Mesenchymal stem cell (in vitro differentiated cells and primary cell): ENCODE measurements around the gene POU2F2.

ENCODE experiments used
- DNase-seq: peaks from one replicate; pipeline ENCODE4 v3.0.0-alpha.2; 2013
- H2AFZ ChIP-seq: one replicate; pipeline ENCODE4 v1.6.1; 2013; ENCODE audit warnings: low read depth, mild to moderate bottlenecking, control low read depth, inconsistent platforms, low read length, moderate library complexity
- H2AK5ac ChIP-seq: 2 replicates; pipeline ENCODE4 v1.6.1; 2013; ENCODE audit warnings: low read length, moderate library complexity, mild to moderate bottlenecking, inconsistent platforms; ENCODE audit not compliant: severe bottlenecking
- H2BK120ac ChIP-seq: one replicate; pipeline ENCODE4 v1.6.1; 2013; ENCODE audit warnings: low read depth, mild to moderate bottlenecking, inconsistent platforms, low read length, moderate library complexity
- H2BK12ac ChIP-seq, 2 experiments: one replicate each; pipeline ENCODE4 v1.6.1; 2013; ENCODE audit warnings: inconsistent platforms in 2 of 2, low read length in 2 of 2, mild to moderate bottlenecking in 2 of 2, moderate library complexity in 2 of 2, control low read depth in 1 of 2
- H2BK15ac ChIP-seq: one replicate; pipeline ENCODE4 v1.6.1; 2013; ENCODE audit warnings: mild to moderate bottlenecking, low read depth, inconsistent platforms; ENCODE audit not compliant: poor library complexity, severe bottlenecking
- H2BK5ac ChIP-seq: 2 replicates; pipeline ENCODE4 v1.6.1; 2013; ENCODE audit warnings: low read depth, mild to moderate bottlenecking, low read length, control low read depth, inconsistent platforms; ENCODE audit not compliant: poor library complexity, severe bottlenecking
- H3K14ac ChIP-seq, 2 experiments: one replicate each; pipeline ENCODE4 v1.6.1; 2013; ENCODE audit warnings: inconsistent platforms in 2 of 2, low read length in 2 of 2, control low read depth in 1 of 2, mild to moderate bottlenecking in 1 of 2, moderate library complexity in 1 of 2
- H3K18ac ChIP-seq, 2 experiments: one replicate each; pipeline ENCODE4 v1.6.1; 2013; ENCODE audit warnings: inconsistent platforms in 2 of 2, low read length in 2 of 2, control low read depth in 1 of 2, low read depth in 1 of 2, mild to moderate bottlenecking in 1 of 2
- H3K23ac ChIP-seq, 2 experiments: one replicate each; pipeline ENCODE4 v1.6.1; 2013; ENCODE audit warnings: inconsistent platforms in 2 of 2, low read length in 2 of 2, mild to moderate bottlenecking in 2 of 2, moderate library complexity in 2 of 2, control low read depth in 1 of 2
- H3K27ac ChIP-seq: 2 replicates; pipeline ENCODE4 v1.5.1; 2013; ENCODE audit warnings: mild to moderate bottlenecking, moderate library complexity, low read length, control low read depth, inconsistent platforms; ENCODE audit not compliant: poor library complexity, severe bottlenecking
- H3K27me3 ChIP-seq, 2 experiments: 2 replicates each; pipeline versions ENCODE4 v1.6.1 to v1.7.0; 2013; ENCODE audit warnings: low read length in 2 of 2, mild to moderate bottlenecking in 2 of 2, moderate library complexity in 2 of 2, control low read depth in 1 of 2, inconsistent platforms in 1 of 2; ENCODE audit not compliant: control insufficient read depth in 1 of 2, insufficient read depth in 1 of 2
- H3K36me3 ChIP-seq, 2 experiments: 2 replicates each; pipeline versions ENCODE4 v1.6.1 to v1.7.0; 2013; ENCODE audit warnings: low read length in 2 of 2, control low read depth in 1 of 2, inconsistent platforms in 1 of 2, low read depth in 1 of 2, mild to moderate bottlenecking in 1 of 2; ENCODE audit not compliant: insufficient read depth in 2 of 2, control insufficient read depth in 1 of 2
- H3K4ac ChIP-seq, 2 experiments: one replicate each; pipeline ENCODE4 v1.6.1; 2013; ENCODE audit warnings: inconsistent platforms in 2 of 2, low read length in 2 of 2, mild to moderate bottlenecking in 2 of 2, moderate library complexity in 2 of 2, control low read depth in 1 of 2, low read depth in 1 of 2
- H3K4me1 ChIP-seq: 2 replicates; pipeline ENCODE4 v1.6.1; 2013; ENCODE audit warnings: low read depth, low read length, control low read depth; ENCODE audit not compliant: control insufficient read depth, insufficient read depth
- H3K4me2 ChIP-seq: 2 replicates; pipeline ENCODE4 v1.6.1; 2013; ENCODE audit warnings: low read length, mild to moderate bottlenecking, inconsistent platforms; ENCODE audit not compliant: poor library complexity, severe bottlenecking
- H3K4me3 ChIP-seq, 2 experiments: 2 replicates each; pipeline versions ENCODE4 v1.5.1 to v1.7.0; 2013; ENCODE audit warnings: low read length in 2 of 2, mild to moderate bottlenecking in 2 of 2, control low read depth in 1 of 2, low read depth in 1 of 2; ENCODE audit not compliant: insufficient read depth in 1 of 2
- H3K79me1 ChIP-seq: replicated peaks from 2 replicates; pipeline ENCODE4 v1.6.1; 2013; ENCODE audit warnings: mild to moderate bottlenecking, control low read depth, low read length, inconsistent platforms; ENCODE audit not compliant: poor library complexity, severe bottlenecking
- H3K9ac ChIP-seq: 2 replicates; pipeline ENCODE4 v1.7.0; 2013; ENCODE audit warnings: mild to moderate bottlenecking, low read length, moderate library complexity
- H3K9me3 ChIP-seq: 2 replicates; pipeline ENCODE4 v1.7.0; 2013; ENCODE audit warnings: mild to moderate bottlenecking, low read length; ENCODE audit not compliant: control insufficient read depth
- H4K8ac ChIP-seq: one replicate; pipeline ENCODE4 v1.6.1; 2013; ENCODE audit warnings: inconsistent platforms, mild to moderate bottlenecking, low read length, moderate library complexity
- H4K91ac ChIP-seq: one replicate; pipeline ENCODE4 v1.6.1; 2013; ENCODE audit warnings: mild to moderate bottlenecking, low read length, inconsistent platforms
- WGBS: methylation state at CpG from one replicate; pipeline ENCODE4 v1.1.7; 2013; ENCODE audit warnings: mixed read lengths; 5-methylcytosine and 5-hydroxymethylcytosine counted together

POU2F2 gene

DNA sequence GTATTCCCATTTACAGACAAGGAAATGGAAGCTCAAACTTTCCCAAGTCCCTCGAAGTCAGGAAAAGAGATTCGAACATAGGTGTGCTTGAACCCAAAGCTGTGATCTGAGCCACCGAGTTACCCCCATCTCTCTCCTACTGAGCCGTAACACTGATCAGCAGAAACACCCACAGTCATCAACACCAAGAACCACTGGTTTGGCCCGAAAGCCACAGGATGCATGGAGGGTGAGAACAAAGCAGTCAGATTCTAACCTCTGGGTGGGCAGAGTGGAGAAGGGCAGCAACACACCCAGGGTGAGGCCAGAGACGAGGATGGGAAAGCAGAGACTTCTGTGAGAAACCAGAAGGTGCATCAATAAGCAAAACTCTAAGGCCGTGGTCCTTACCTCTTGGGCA is 27.7 kb upstream of the POU2F2 start:
- Histone ChIP-seq H2BK12ac (no peak overlapping the region), H4K8ac (no peak overlapping the region), H4K91ac (no peak overlapping the region), H3K79me1 (no peaks in the 10 kb centered on the region), H3K4me3 (no peak overlapping the region), H3K14ac (no peak overlapping the region), H3K27ac (no peak overlapping the region), H3K4ac (no peak overlapping the region), H3K4me2 (no peak overlapping the region), H2AK5ac (no peak overlapping the region), H2AFZ (no peak overlapping the region), H2BK15ac (no peak overlapping the region), H3K9ac (no peak overlapping the region), H3K23ac (no peak overlapping the region), H2BK120ac (no peak overlapping the region), H2BK5ac (no peak overlapping the region), H3K4me1 (no peaks in the 10 kb centered on the region), H3K27me3 (peaks cover 86 to 91% of the 10 kb centered on the region in 2 experiments), H3K9me3 (no peaks in the 10 kb centered on the region), H3K18ac (no peak overlapping the region), H3K36me3 (no peaks in the 10 kb centered on the region)
- WGBS: 81% methylated on average over 6 of the region's 7 CpGs
- DNase-seq: no peak

DNA sequence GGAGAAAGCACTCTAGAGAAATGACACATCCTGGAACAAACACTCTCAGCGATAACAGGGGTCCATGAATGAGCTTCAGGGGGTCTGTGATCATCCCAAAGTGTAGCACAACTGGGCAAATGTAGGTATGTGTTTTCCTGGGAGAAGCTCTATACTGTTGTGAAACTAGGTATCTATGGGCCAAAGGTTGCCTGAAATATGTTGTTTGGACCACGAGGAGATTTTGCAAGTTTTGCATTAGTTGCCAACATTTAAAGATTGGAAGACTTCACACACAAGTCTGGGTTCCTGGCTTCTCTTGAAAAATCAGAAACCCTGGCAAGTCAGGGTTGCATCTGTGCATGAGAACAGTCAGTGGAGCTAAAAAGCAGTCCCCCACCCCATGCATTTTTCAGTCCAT is 26.7 kb upstream of the POU2F2 start:
- no peak overlapping the region for H2AFZ ChIP-seq
- H3K36me3 ChIP-seq: no peaks in the 10 kb centered on the region
- H3K9me3 ChIP-seq: no peaks in the 10 kb centered on the region
- no peak overlapping the region for H2BK12ac ChIP-seq
- H4K8ac ChIP-seq: no peak overlapping the region
- WGBS: 56% methylated on average over 2 of the region's 2 CpGs
- H4K91ac ChIP-seq: no peak overlapping the region
- H3K4me3 ChIP-seq: no peak overlapping the region
- H3K4me2 ChIP-seq: no peak overlapping the region
- no peaks in the 10 kb centered on the region for H3K4me1 ChIP-seq
- no peak overlapping the region for H2BK120ac ChIP-seq
- H3K27ac ChIP-seq: no peak overlapping the region
- no peak overlapping the region for H2AK5ac ChIP-seq
- H3K9ac ChIP-seq: no peak overlapping the region
- no peak overlapping the region for H3K14ac ChIP-seq
- no peak for DNase-seq
- no peak overlapping the region for H3K23ac ChIP-seq
- no peak overlapping the region for H3K4ac ChIP-seq
- peaks cover 93 to 95% of the 10 kb centered on the region in 2 experiments for H3K27me3 ChIP-seq
- no peaks in the 10 kb centered on the region for H3K79me1 ChIP-seq
- no peak overlapping the region for H2BK5ac ChIP-seq
- H3K18ac ChIP-seq: no peak overlapping the region
- H2BK15ac ChIP-seq: no peak overlapping the region

DNA sequence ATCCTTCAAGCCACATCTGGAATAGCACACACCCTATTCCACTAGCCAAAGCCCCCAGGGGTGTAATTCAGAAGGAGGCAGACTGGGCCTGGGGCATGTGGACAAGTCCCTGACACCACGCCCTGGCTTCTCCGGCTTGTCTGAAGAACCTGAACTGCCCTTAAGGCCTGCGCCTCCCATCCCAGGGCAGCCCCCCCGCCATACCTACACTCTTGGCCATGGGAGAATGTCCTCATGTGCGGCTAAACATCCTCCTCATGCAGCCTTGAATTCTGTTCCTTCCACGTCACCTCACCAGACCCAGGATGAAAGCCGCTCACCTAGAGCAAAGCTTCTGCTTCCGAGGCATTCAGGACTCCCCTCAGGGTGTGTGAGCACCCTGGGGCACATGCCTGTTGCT is 24.3 kb upstream of the POU2F2 start:
- H3K27ac ChIP-seq: no peak overlapping the region
- no peak overlapping the region for H4K91ac ChIP-seq
- no peak overlapping the region for H3K4me2 ChIP-seq
- H3K23ac ChIP-seq: no peak overlapping the region
- H3K9me3 ChIP-seq: no peaks in the 10 kb centered on the region
- no peak overlapping the region for H3K14ac ChIP-seq
- no peak overlapping the region for H2BK15ac ChIP-seq
- no peak overlapping the region for H2BK12ac ChIP-seq
- no peak for DNase-seq
- no peaks in the 10 kb centered on the region for H3K36me3 ChIP-seq
- WGBS: 84% methylated on average over 8 of the region's 8 CpGs
- peaks cover 93 to 94% of the 10 kb centered on the region in 2 experiments for H3K27me3 ChIP-seq
- no peak overlapping the region for H3K9ac ChIP-seq
- no peak overlapping the region for H2BK5ac ChIP-seq
- H2AFZ ChIP-seq: no peak overlapping the region
- H3K4me3 ChIP-seq: no peak overlapping the region
- H4K8ac ChIP-seq: no peak overlapping the region
- no peak overlapping the region for H2BK120ac ChIP-seq
- no peak overlapping the region for H2AK5ac ChIP-seq
- H3K4me1 ChIP-seq: no peaks in the 10 kb centered on the region
- no peaks in the 10 kb centered on the region for H3K79me1 ChIP-seq
- no peak overlapping the region for H3K4ac ChIP-seq
- no peak overlapping the region for H3K18ac ChIP-seq

DNA sequence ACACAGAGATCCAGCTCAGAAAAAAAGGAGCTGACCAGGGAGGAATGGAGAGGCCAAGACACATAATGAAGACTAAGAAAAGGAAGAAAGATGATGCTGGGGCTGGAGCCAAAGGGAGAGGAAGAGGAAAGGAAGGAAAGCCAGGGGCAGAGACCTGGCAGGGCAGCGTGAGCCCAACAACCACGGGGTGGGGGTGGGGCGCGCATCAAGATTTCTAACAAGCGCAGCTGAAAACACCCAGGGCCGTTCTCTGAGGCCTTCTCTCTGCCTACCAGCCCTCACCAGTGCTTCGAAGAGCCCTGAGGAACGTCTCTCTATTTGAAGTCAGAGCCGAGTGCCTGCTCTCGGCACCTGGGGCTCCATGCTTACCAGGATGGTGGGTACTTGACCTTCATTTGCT is 23.6 kb upstream of the POU2F2 start:
- Histone ChIP-seq H3K4me3 (no peak overlapping the region), H3K23ac (no peak overlapping the region), H3K36me3 (no peaks in the 10 kb centered on the region), H4K91ac (no peak overlapping the region), H2BK12ac (no peak overlapping the region), H3K4me2 (no peak overlapping the region), H2AFZ (no peak overlapping the region), H4K8ac (no peak overlapping the region), H3K4me1 (no peaks in the 10 kb centered on the region), H2BK5ac (no peak overlapping the region), H3K4ac (no peak overlapping the region), H3K18ac (no peak overlapping the region), H2BK120ac (no peak overlapping the region), H3K9me3 (no peaks in the 10 kb centered on the region), H2BK15ac (no peak overlapping the region), H3K14ac (no peak overlapping the region), H2AK5ac (no peak overlapping the region), H3K27me3 (peaks cover 93 to 94% of the 10 kb centered on the region in 2 experiments), H3K27ac (no peak overlapping the region), H3K79me1 (no peaks in the 10 kb centered on the region), H3K9ac (no peak overlapping the region)
- no peak for DNase-seq
- WGBS: 57% methylated on average over 9 of the region's 10 CpGs
